Osteoblast (primary cell): Measurements from ENCODE around the gene POMGNT1. TPM values are rescaled to one million over a fixed set of nuclear protein-coding genes. Genes with fewer than 3 reads are reported as not detected.

ENCODE experiments used
- DNase-seq: peaks from one replicate; pipeline ENCODE4 v3.0.0; 2011; ENCODE audit warnings: low spot score, mixed read lengths; ENCODE audit not compliant: insufficient read length; ENCODE audit errors: missing footprints
- H2AFZ ChIP-seq: 2 replicates; pipeline ENCODE4 v1.6.0; 2011; ENCODE audit warnings: mild to moderate bottlenecking, low read length
- H3K27ac ChIP-seq: 2 replicates; pipeline ENCODE4 v1.5.1; 2011; ENCODE audit warnings: mild to moderate bottlenecking, low read depth, low read length, moderate library complexity
- H3K27me3 ChIP-seq: 2 replicates; pipeline ENCODE4 v1.6.0; 2012; ENCODE audit warnings: mild to moderate bottlenecking, control low read depth, inconsistent platforms, low read length, moderate library complexity; ENCODE audit not compliant: insufficient read depth
- H3K36me3 ChIP-seq: 2 replicates; pipeline ENCODE4 v1.5.1; 2011; ENCODE audit warnings: mild to moderate bottlenecking, low read length, control low read depth, moderate library complexity; ENCODE audit not compliant: insufficient read depth
- H3K4me1 ChIP-seq: 2 replicates; pipeline ENCODE4 v1.5.1; 2011; ENCODE audit warnings: mild to moderate bottlenecking, low read length, control low read depth, moderate library complexity; ENCODE audit not compliant: insufficient read depth
- H3K4me2 ChIP-seq: 2 replicates; pipeline ENCODE4 v1.6.0; 2011; ENCODE audit warnings: mild to moderate bottlenecking, low read length; ENCODE audit not compliant: insufficient read depth
- H3K4me3 ChIP-seq: fragments of 200-600 bp; sonication (generic); 3 replicates; pipeline ENCODE4 v1.5.1; 2012; ENCODE audit warnings: mild to moderate bottlenecking, low read length, inconsistent platforms; ENCODE audit not compliant: insufficient read depth
- H3K79me2 ChIP-seq: 2 replicates; pipeline ENCODE4 v1.6.0; 2012; ENCODE audit warnings: mild to moderate bottlenecking, low read length, control low read depth, inconsistent platforms; ENCODE audit not compliant: insufficient read depth
- H3K9me3 ChIP-seq: 2 replicates; pipeline ENCODE4 v1.5.1; 2011; ENCODE audit warnings: low read depth, low read length, control low read depth
- H4K20me1 ChIP-seq: 2 replicates; pipeline ENCODE4 v1.6.0; 2012; ENCODE audit warnings: mild to moderate bottlenecking, low read length, control low read depth; ENCODE audit not compliant: insufficient read depth
- CTCF ChIP-seq: IDR thresholded peaks from 2 replicates; pipeline ENCODE4 v1.5.1; 2011; ENCODE audit warnings: mild to moderate bottlenecking, low read depth, low read length, moderate library complexity; ENCODE audit errors: extremely low read depth
- total RNA-seq: library from RNA; depleted of rRNA; stranded (reverse); fragments of >200 nt; gene quantifications from 2 replicates; pipeline ENCODE4 v1.2.3, GENCODE V29; 2012

Gene POMGNT1
- total RNA-seq, 1 donor: 45.6 TPM

DNA sequence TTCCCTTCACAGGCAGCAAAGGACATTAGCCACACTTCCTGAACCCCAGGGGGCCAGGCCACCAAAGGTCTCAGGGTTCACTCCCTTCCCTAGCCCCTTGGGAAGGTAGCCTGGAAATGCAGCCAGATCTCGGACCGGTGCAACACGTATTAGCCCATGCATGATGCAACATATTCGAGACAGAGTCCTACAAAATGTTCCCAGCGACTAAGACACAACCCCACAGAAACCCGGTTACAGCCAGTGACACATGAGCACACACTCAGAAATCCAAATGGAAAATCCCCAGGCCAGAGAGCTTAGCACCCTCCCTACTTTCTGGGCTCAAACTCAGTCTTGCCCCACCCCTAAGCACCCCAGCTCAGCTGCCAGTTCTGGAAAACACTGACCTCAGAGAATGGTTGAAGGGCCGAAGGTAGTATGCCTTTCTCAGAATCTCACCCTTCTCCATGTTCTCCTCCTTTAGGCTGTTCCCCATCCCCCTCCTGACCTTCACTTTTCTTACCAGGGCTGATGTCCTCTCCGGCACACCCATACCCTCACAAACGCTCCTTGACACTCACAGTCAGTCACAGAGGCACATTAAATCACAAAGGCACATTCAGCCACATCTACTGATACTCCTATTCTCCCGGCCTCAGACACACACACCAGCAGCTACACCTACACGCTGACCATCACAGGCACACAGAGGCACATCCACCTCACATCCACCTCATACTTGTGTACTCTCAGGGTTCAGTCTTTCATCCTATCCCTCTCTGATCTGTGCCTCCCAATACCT is 23.6 kb downstream of the POMGNT1 start, which contains the start of gene TSPAN1:
Gene TSPAN1, plus strand, starts transcription at position 640 of the 784 bp plus-strand sequence. CDS start 6,021 bp downstream, outside the sequence.
- Histone ChIP-seq H3K4me3 (no peak within 1 kb of the TSS), H3K79me2 (no peaks in the 10 kb centered on the region), H4K20me1 (no peaks in the 10 kb centered on the region), H2AFZ (peak within 1 kb of the TSS; percentile 11), H3K27ac (no peak within 1 kb of the TSS), H3K9me3 (no peaks in the 10 kb centered on the region), H3K36me3 (no peaks in the 10 kb centered on the region), H3K27me3 (peaks cover 2% of the 10 kb centered on the region), H3K4me2 (no peak within 1 kb of the TSS), H3K4me1 (peaks cover 15% of the 10 kb centered on the region)
- TF ChIP-seq CTCF: no peak
- peak; percentile 91 for DNase-seq

- peak; percentile 88 for DNase-seq
- Histone ChIP-seq H3K4me2 (no peak overlapping the region), H4K20me1 (no peaks in the 10 kb centered on the region), H3K27me3 (peaks cover 10% of the 10 kb centered on the region), H3K4me3 (no peak overlapping the region), H3K27ac (no peak overlapping the region), H2AFZ (peak overlapping the region; percentile 57), H3K79me2 (no peaks in the 10 kb centered on the region), H3K36me3 (no peaks in the 10 kb centered on the region), H3K9me3 (no peaks in the 10 kb centered on the region), H3K4me1 (peaks cover 15% of the 10 kb centered on the region)
- no peak for TF ChIP-seq CTCF
These were observed 24.8 kb downstream of the POMGNT1 start for GRCh38 chr1:46173361-46173856.

DNA sequence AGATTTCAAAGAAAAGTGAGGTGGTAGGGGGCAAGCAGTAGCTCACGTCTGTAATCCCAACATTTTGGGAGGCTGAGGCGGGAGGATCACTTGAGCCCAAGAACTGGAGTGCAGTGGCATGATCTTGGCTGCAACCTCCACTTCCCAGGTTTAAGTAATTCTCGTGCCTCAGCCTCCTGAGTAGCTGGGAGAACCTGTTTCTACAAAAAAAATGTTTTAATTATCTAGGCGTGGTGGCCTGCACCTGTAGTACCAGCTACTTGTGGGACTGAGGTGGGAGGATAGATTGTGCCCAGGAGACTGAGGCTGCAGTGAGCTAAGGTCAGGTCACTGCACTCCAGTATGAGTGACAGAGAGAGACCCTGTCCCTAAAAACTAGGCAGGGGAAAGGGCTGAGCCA is 25.9 kb downstream of the POMGNT1 start:
- Histone ChIP-seq H3K4me3 (no peak overlapping the region), H3K4me2 (no peak overlapping the region), H3K4me1 (peaks cover 15% of the 10 kb centered on the region), H4K20me1 (no peaks in the 10 kb centered on the region), H3K9me3 (no peaks in the 10 kb centered on the region), H2AFZ (no peak overlapping the region), H3K27ac (no peak overlapping the region), H3K27me3 (peaks cover 14% of the 10 kb centered on the region), H3K79me2 (no peaks in the 10 kb centered on the region), H3K36me3 (no peaks in the 10 kb centered on the region)
- no peak for DNase-seq
- no peak for TF ChIP-seq CTCF

DNA sequence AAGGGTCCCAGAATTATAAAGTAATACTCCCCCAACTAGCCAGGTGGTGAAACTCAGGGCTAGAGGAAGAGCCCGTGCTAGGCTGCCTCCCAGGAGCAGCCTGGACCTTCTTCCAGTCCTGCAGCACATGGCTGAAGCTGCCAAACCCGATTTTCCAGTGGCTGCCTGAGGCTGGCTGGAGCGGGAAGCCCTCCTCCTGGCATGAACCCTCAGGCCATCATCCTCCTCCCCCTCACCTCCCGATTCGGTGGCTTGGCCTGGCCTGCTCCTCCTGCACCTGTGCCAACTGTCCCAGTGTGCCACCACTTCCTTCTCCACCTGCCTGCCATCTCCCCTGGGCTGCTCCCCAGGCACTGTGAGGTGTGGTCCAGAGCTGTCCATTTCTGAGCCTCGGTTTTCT is 26.4 kb downstream of the POMGNT1 start:
- TF ChIP-seq CTCF: no peak
- Histone ChIP-seq H3K9me3 (no peaks in the 10 kb centered on the region), H3K4me3 (no peak overlapping the region), H3K36me3 (no peaks in the 10 kb centered on the region), H4K20me1 (no peaks in the 10 kb centered on the region), H3K27me3 (peaks cover 18% of the 10 kb centered on the region), H3K27ac (no peak overlapping the region), H3K4me2 (no peak overlapping the region), H3K79me2 (no peaks in the 10 kb centered on the region), H3K4me1 (peaks cover 15% of the 10 kb centered on the region), H2AFZ (no peak overlapping the region)
- DNase-seq: no peak
